GM12864 (cell line): ENCODE data around the gene GFAP.

Experiments
- DNase-seq: peaks from one replicate; pipeline ENCODE4 v3.0.0-alpha.2; 2011; ENCODE audit warnings: low read depth
- H3K4me3 ChIP-seq: 2 replicates; pipeline ENCODE4 v1.5.1; 2011; ENCODE audit warnings: mild to moderate bottlenecking, low read depth, low read length, control low read depth
- CTCF ChIP-seq: IDR thresholded peaks from 2 replicates; pipeline ENCODE4 v1.5.1; 2011; ENCODE audit warnings: low read depth, mild to moderate bottlenecking, moderate library complexity, low read length, control low read depth, inconsistent platforms; ENCODE audit errors: missing control alignments

Gene GFAP

DNA sequence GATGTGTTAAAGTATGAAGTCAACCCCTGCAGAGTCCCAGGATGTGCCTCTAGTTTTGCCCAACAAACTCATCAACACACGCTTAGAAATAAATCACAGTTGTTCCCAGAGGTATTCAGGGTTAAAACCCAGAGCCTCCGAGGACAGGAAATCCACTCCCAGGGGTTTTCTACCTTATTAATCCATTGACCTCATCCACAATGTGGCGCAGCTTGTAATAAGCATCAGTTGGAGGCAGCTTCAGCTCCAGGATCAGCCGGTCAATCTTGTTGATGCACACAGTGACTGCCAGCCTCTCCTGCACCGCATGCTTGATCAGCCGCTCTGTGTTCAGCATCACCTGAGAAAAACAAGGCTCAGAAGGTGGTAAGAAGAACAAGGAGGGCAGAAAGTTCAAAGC lies 39.5 kb downstream of the GFAP start:
- no peak for TF ChIP-seq CTCF
- DNase-seq = no peak

GRCh38 chr17:44872131-44872768 lies 43.0 kb downstream of the GFAP start:
- DNase-seq = no peak
- no peak for TF ChIP-seq CTCF
- no peak overlapping the region for H3K4me3 ChIP-seq

More for the DNA sequence above, 39.5 kb downstream of the GFAP start:
- no peak overlapping the region for H3K4me3 ChIP-seq

- no peak for TF ChIP-seq CTCF
- no peak overlapping the region for H3K4me3 ChIP-seq
- no peak for DNase-seq
Measured at GRCh38 chr17:44871556-44871955, 43.7 kb downstream of the GFAP start.

- no peak for TF ChIP-seq CTCF
- DNase-seq = no peak
- H3K4me3 ChIP-seq = no peak overlapping the region
Measured at GRCh38 chr17:44867841-44868240, 47.5 kb downstream of the GFAP start.

DNA sequence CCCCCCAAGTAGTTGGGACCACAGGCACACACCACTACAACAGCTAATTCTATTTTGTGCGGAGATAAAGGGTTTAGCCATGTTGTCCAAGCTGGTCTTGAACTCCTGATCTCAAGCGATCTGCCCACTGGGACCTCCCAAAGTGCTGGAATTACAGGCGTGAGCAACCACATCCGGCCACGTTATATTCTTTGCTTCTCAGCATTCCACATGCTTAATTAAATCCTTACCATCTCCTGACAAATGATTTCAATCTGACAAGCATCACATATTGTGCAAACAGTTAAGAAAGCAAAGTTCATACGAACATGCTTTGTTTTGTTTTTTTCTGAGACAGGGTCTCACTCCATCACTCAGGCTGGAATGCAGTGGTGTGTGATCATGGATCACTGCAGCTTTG lies 49.4 kb downstream of the GFAP start:
- no peak overlapping the region for H3K4me3 ChIP-seq
- no peak for DNase-seq
- TF ChIP-seq CTCF = no peak

DNA sequence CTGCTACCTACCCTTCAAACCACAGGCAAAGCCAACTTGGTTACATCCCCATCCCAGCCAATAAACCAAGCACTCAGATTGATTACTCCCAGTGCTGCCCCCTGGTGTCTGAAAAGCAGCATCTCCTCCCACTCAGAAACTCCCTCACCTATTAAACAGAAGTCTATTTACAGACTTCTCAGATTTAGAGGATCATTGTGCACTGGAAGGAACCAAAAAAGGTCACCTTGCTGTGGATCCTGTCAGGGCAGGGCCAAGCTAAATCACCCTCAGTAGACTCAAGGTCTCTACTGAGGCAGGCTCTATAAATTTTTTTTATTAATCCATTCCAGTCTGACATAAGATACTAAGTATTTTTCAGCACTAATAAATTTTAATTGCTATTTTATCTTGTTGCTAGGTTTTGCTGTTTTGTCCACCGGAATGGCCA lies 50.1 kb downstream of the GFAP start:
- no peak overlapping the region for H3K4me3 ChIP-seq
- DNase-seq = peak; percentile 29
- peak; percentile 76 for TF ChIP-seq CTCF

GRCh38 chr17:44864831-44865230 lies 50.5 kb downstream of the GFAP start:
- no peak for TF ChIP-seq CTCF
- no peak for DNase-seq
- H3K4me3 ChIP-seq = no peak overlapping the region
